NT2/D1 (cell line): ENCODE data around the gene ZNF280C.

Experiments
- YY1 ChIP-seq: IDR thresholded peaks from 2 replicates; pipeline ENCODE4 v1.6.1; 2011; ENCODE audit not compliant: insufficient read length, insufficient read depth
- ZNF274 ChIP-seq: IDR thresholded peaks from 2 replicates; pipeline ENCODE4 v1.6.1; 2011; ENCODE audit warnings: mild to moderate bottlenecking, low read depth, low read length

DNA sequence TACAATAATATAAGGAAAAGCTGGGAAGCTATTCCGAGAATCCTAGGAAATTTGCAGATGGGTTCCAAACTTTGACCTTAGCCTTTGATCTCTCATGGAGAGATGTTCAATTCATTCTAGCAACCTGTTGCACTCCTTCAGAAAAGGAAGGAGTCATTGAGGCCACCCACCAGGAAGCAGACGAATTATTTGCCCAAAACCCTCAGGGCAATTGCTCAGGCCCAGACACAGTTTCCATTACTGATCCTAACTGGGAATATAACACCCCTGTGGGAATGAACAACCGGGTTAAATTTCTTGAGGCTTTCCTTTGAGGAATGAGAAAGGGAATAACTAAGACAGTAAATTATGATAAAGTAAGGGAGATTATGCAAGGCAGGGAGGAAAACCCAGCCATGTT is 13.5 kb upstream of the ZNF280C start:
- TF ChIP-seq YY1, result no peak
- TF ChIP-seq ZNF274, result no peak
